Stimulated activated CD4-positive, alpha-beta T cell treated with anti-CD3 and anti-CD28 coated beads, Interleukin-15, amount 100 ng/mL, for 1 hour (primary cell): ENCODE measurements around the gene CYP2E1.
"Not testable (repeated sequence)": the region's sequence is repeated elsewhere in the genome, so short reads cannot be mapped to it uniquely, and the experiment has no call there.

Experiments used
- DNase-seq, 2 donors: peaks; one replicate each; pipeline ENCODE4 v3.0.0-alpha.2; 2020; ENCODE audit warnings: low read depth in 1 of 2, low spot score in 1 of 2

CYP2E1 gene

DNA sequence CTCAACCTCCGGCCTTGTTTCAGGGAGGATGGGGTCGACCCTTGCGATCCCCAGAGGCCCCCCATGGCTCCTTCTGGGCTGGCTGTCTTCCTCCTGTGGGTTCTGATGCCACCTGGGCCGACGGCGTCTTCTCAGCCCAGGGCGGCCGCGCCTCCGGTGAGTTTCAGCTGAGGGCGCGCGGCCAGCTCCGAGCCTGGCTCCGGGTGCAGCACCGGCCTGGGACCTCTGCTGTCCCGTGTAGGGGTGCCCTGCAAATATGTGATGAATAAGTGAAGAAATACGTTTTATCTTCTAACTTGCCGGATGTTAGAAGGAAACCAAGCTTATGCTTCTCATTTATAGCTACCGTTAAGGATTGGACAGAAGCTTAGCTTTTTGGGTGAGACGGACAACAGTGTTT is 42.6 kb downstream of the CYP2E1 start:
- not testable (repeated sequence) for DNase-seq

DNA sequence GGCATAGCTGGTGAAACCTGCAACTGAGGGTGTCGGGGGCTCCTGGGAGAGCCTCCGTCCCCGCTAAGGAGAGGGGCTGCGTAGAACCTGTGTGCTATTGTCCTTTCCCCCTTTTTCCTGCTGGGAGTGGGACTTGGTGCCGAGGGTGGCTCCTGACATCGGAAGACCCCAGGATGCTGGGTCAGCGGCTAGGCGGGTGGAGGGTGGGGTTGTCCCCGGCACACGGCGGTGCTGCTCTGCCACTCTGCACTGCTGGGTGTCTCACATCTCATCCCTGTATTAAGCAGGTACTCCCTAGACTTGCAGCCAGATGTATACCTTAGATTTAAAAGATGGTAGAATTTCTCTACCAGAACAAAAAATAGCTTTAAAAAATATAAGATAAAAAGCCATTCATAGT is 44.9 kb downstream of the CYP2E1 start:
- not testable (repeated sequence) for DNase-seq

DNA sequence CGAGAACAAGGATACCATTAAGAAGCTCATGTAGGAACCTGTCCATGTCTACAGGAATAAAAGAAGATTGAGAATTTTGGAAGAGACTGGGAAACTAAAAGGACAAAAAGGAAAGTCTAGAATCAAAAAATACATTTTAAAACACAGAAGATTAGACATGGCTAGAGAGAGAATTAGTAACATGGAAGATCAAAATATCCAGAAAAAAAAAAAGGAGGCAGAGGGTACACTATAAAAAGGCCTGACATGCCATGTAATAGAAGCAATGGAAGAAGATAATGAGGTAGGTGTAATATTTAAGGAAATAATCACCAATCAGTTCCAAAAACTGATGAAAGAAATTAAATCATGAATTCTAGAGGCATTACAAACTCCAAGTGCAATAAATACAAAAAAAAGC is 46.3 kb downstream of the CYP2E1 start:
- not testable (repeated sequence) for DNase-seq

DNA sequence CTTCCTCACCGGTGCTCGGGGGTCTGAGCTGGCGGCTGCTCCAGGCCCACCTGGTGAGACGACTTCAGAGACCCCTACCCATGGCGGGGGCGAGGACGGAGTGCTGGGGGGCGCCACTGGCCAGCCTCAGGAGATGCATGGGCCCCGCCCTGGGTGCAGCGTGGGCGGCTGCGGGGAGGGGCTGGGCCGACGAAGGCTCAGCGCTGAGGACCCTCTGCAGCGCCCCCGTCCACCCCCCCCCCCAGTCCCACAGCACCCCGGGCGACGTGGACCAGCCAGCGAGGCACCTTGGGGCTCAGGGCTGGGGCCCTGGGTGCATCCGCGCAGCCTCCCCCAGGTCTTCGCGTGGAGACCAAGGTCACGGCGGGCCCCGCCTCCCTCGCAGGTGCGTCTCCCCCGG is 49.9 kb downstream of the CYP2E1 start:
- not testable (repeated sequence) for DNase-seq
